HG03135 (cell line): ENCODE results near the gene RUNDC3A.
"Not testable (repeated sequence)": the region's sequence is repeated elsewhere in the genome, so short reads cannot be mapped to it uniquely, and the experiment has no call there.

ENCODE experiments used
- ATAC-seq: cut with Tn5 transposase; IDR thresholded peaks from one replicate; pipeline ENCODE4 v1.9.1; 2021; ENCODE audit warnings: mild to moderate bottlenecking, moderate library complexity; ENCODE audit not compliant: unreplicated experiment

RUNDC3A gene

DNA sequence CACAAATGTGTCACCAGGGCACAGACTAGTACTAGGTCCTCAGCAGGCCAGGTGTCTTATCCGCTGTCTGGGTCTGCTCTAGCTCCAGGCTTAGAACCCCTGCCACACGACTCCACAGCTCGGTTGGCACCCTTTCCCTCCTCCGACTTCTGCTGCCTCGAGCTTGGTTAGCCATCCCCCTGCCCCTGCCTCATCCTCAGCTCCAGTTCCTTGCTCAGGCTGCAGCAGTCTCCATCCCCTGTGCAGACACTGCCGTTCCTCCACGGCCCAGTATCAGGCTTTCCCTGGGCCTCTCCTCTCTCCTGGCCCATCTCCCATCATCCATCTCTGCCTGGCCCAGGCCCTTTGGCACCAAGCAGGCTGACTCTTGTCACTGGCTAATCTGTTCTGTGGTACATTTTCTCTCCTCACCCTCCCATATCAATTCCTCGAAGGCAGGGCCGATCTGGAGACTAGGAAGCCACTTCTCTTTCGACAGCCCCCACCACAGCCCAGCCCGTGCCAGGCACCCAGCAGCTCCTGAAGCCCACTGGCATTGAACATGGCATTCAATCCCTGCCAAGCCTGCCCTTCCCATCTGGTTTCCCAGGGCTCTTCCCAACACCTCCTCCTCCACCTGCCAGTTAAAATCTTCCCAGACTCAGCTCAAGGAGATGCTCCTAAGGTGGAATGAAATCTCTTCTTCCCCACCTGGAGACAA lies 35.3 kb downstream of the RUNDC3A start:
- no peak for ATAC-seq

DNA sequence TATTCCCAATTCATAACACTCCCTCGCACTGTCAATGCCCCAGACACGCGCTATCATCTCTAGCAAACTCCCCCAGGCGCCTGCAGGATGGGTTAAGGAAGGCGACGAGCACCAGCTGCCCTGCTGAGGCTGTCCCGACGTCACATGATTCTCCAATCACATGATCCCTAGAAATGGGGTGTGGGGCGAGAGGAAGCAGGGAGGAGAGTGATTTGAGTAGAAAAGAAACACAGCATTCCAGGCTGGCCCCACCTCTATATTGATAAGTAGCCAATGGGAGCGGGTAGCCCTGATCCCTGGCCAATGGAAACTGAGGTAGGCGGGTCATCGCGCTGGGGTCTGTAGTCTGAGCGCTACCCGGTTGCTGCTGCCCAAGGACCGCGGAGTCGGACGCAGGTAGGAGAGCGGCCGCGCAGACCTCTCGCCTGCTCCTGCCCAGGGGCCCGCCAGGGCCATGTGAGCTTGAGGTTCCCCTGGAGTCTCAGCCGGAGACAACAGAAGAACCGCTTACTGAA lies 36.6 kb downstream of the RUNDC3A start, which contains the start of gene GRN:
GRN (plus strand) TSS at position 364 of the 515 bp plus-strand sequence. CDS start 3,863 bp downstream, outside the sequence.
- peak; percentile 47 for ATAC-seq

GRCh38 chr17:44345454-44346026 lies 37.1 kb downstream of the RUNDC3A start:
- peak; percentile 13 for ATAC-seq

DNA sequence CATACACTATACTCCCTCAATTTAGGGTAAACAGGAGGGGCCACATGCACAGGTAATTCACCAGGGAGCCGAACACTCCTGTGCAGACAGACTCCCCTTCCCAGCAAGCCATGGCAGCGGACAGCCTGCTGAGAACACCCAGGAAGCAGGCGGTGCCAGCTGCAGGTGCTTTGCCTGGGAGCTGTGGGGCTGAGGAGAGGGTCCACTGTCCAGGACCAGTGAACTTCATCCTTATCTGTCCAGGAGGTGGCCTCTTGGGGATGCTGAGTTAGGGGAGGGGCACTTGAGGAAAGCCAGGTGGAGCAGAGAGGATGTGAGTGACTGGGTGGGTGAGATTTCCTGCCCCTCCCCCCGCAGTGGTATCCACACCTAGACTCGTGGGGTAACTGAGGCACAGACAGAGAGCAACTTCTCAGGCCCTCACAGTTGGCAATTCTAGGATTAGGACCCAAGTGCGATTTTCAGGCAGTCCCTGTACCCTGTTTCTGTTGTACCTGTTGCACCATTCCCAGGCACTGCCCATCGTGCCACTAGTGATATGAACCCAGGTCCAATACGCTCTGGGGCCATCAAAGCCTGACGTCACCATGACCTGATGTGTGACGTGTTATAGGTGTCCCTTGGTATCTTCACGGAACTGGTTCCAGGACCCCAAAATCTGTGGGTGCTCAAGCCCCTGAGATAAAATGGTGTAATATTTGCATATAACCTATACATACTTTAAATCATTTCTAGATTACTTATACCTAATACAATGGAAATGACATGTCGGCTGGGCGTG lies 37.9 kb downstream of the RUNDC3A start:
- ATAC-seq: no peak

DNA sequence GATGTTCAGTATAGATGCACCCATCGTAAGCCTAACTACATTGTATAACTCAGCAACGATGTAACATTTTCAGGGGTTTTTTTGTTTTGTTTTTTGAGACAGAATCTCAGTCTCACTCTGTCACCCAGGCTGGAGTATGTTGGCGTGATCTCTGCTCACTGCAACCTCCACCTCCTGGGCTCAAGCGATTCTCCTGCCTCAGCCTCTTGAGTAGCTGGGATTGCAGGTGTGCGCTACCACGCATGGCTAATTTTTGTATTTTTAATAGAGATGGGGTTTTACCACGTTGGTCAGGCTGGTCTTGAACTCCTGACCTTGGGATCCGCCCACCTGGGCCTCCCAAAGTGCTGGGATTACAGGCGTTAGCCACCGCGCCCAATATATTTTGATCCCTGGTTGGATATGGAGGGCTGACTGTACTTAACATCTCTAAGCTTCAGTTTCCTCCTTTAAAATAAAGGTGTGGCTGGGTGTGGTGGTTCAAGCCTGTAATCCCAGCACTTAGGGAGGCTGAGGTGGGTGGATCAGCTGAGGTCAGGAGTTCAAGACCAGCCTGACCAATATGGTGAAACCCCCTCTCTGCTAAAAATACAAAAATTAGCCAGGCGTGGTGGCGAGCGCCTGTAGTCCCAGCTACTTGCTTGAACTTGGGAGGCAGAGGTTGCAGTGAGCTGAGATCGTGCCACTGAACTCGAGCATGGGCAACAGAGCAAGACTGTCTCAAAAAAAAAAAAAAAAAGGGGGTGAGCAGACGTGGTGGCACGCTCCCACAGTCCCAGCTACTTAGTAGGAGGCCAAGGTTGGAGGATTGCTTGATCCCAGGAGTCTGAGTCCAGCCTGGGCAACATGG lies 39.0 kb downstream of the RUNDC3A start:
- not testable (repeated sequence) for ATAC-seq

DNA sequence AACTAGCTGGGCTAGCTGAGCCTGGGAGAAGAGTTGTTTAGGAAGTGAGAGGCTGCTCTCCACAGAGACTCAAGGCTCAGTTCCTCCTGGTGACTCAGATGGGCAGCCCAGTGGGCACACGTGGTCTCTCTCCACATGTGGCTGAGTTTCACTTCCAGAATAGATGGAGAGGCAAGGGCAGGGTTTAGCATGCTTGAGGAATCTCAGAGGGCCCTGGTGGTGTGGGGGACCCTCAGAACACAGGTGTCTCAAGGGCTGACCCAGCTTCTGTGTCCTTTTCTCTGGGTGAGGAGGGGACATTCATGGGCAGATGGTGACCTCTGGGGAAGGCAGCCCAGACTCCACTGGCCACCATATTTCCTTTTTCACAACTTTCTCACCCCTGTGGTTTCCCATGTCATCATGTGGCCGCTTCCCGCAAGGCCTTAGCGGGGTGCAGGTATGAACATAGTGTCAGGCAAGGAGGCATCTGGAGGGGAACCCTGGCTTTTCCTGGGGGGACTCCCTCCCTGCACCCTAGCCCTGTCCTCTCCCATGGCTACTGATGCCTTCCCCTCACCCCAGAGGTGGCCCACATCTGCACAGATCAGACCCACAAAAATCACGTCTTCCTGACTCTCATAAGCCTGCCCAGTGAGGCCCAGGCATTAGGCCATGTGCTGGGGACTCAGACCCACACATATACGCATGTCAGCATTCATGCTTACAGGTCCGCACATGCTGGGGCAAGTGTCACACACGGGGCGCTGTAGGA lies 40.0 kb downstream of the RUNDC3A start:
- peak; percentile 55 for ATAC-seq

DNA sequence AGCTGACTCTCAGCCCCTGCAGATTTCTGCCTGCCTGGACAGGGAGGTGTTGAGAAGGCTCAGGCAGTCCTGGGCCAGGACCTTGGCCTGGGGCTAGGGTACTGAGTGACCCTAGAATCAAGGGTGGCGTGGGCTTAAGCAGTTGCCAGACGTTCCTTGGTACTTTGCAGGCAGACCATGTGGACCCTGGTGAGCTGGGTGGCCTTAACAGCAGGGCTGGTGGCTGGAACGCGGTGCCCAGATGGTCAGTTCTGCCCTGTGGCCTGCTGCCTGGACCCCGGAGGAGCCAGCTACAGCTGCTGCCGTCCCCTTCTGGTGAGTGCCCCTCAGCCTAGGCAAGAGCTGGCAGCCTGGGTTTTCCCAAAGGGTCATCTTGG lies 40.6 kb downstream of the RUNDC3A start:
- ATAC-seq: no peak

DNA sequence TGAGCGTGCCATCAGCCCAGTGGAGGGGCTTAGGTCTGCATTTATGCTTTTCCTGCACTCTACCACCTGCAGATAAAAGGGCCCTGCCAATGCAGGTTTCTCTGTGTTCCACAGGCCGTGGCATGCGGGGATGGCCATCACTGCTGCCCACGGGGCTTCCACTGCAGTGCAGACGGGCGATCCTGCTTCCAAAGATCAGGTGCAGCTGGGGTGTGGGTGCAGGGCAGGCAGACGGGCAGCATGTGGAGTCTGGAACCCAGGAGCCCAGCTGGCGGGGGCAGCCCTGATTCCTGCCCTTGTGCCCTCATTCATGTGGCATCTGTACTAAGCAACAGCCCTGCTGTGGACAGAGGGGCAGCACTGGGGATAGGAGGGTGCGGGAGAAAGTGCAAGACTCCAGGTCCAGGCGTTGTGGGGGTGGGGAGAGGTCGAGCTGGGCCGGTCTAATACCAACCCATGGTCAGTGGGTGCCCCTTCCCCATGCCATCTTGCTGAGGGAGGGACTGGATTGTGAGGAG lies 41.2 kb downstream of the RUNDC3A start:
- ATAC-seq: no peak

- no peak for ATAC-seq
Observed at GRCh38 chr17:44350733-44351226, 42.4 kb downstream of the RUNDC3A start.

- no peak for ATAC-seq
Observed at GRCh38 chr17:44351464-44351863, 43.1 kb downstream of the RUNDC3A start.

DNA sequence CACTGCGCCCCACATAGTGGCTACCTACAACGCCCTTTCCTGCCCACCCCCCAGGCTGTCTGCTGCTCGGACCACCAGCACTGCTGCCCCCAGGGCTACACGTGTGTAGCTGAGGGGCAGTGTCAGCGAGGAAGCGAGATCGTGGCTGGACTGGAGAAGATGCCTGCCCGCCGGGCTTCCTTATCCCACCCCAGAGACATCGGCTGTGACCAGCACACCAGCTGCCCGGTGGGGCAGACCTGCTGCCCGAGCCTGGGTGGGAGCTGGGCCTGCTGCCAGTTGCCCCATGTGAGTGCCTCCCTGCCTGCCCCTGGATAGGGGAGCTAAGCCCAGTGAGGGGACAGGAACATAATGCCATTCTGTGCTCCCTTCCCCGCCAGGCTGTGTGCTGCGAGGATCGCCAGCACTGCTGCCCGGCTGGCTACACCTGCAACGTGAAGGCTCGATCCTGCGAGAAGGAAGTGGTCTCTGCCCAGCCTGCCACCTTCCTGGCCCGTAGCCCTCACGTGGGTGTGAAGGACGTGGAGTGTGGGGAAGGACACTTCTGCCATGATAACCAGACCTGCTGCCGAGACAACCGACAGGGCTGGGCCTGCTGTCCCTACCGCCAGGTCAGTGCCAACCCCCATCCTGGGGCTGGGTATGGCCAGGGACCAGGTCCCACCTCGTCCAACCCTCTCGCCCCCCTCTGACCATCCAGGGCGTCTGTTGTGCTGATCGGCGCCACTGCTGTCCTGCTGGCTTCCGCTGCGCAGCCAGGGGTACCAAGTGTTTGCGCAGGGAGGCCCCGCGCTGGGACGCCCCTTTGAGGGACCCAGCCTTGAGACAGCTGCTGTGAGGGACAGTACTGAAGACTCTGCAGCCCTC lies 43.8 kb downstream of the RUNDC3A start:
- no peak for ATAC-seq

DNA sequence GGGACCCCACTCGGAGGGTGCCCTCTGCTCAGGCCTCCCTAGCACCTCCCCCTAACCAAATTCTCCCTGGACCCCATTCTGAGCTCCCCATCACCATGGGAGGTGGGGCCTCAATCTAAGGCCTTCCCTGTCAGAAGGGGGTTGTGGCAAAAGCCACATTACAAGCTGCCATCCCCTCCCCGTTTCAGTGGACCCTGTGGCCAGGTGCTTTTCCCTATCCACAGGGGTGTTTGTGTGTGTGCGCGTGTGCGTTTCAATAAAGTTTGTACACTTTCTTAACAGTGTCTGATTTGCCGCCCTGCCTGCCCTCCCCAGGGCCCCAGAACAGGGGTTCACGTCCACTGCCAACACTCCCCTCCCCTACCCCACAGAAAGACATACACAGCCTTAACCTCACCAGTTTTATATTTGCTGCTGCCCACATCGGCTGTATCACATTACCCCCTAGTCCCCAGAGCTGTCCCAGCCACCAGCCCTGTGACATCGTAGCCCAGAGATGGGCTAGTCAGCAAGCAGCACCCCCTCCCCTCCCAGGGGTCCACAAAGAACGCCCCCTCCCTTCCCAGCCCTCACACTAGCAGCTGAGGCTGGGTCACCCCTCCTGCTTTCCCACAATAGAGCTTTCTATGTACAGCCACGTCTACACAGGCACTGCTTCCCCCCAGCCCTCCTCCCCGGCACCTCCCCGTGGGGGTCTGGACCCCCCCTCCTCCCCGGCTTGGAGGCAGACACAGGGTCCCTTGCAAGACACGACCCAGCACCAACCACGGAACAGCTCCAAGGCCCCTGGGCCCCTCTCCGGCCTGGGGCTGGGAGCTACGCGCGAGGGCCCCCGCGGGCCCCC lies 44.6 kb downstream of the RUNDC3A start:
- ATAC-seq: no peak

- ATAC-seq: no peak
Observed at GRCh38 chr17:44353672-44354331, 45.4 kb downstream of the RUNDC3A start.

DNA sequence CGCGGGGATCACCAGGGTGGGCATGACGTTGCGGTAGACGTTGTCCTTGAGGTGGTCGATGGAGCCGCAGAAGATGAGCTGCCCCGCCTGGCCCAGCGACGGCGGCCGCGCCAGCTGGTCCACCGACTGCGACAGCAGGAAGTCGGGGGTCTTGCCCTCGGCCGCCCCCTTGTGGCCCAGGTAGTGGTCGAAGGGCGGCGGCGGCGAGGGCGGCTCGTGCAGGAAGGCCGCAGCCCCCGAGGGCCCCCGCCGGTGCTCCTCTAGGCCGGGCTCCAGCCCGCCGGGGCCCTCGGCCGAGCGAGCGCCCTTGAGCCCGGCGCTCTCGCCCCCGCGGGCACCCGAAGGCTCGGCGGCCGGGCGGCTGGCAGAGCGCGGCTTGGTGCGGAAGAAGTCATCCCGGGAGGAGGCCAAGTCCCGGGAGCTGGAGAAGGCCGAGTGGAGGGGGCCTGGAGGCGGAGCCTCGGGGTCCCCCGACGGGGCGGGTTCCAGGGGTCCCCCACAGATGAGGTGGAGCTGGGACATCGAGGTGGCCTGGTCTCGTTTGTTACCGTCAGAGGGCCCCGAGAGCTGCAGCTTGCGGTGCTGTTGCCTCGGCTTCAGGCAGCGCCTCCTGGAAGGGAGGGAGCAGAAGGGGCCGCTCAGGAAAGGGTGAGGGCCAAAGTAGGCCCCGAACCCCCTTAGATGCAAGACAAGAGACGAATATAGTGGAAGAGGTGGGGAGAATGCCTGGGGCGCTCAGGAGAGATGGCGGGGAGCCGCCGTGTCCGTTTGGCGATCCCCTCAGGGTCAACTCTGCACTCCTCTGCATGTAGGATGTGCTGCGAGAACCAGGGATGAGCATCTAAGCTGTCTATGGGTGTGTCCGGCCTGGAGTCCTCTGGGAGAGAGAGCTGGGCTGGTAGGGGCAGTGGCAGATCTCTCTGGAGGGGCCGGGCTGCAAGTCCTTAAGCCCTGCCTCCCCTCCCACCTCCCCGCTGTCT lies 46.5 kb downstream of the RUNDC3A start:
- ATAC-seq: no peak

- no peak for ATAC-seq
Observed at GRCh38 chr17:44355642-44356099, 47.3 kb downstream of the RUNDC3A start.

DNA sequence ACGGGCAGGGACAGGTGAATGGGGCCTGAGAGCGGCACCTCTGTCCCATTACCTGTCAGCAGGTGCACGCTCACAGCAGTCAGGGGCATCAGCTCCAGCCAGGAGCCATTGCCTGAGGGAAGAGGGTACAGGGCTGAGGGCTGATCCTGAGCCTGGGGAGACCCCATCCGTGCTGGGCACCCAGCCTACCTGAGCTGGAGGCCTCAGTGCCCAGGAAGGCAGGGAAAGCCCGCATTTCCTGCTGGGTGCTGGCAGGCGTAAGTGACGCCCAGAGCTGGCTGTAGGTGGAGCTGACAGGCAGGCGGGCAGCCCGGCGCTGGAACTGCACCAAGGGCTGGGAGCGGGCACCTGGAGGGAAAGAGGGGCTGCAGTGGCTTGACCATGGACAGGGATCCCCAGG lies 47.8 kb downstream of the RUNDC3A start:
- no peak for ATAC-seq
